ENCODE results near the gene C5orf15. TPM values are rescaled to one million over a fixed set of nuclear protein-coding genes. Genes with fewer than 3 reads are reported as not detected.

C5orf15 gene
- polyA plus RNA-seq (62.7 to 86.9 TPM (median 72.0 TPM) in 3 replicates), polyA minus RNA-seq (19.2 to 41.8 TPM (median 38.2 TPM) in 3 replicates)
- 13.4 TPM for polyA plus RNA-seq (2011; ENCODE audit: low read depth)
- polyA plus RNA-seq (2011; cell fraction: cytosol; rRNA removed), result 31.6 and 45.0 TPM in 2 replicates
- polyA plus RNA-seq (2011; cell fraction: nucleus; rRNA removed), result 118 and 131 TPM in 2 replicates
- 21.7 and 43.0 TPM in 2 replicates for polyA plus RNA-seq (2012; ENCODE audit: low replicate concordance)
- 62.9 TPM for polyA minus RNA-seq (2011; cell fraction: cytosol; rRNA and poly(A)+ RNA removed)
- 34.4 and 67.2 TPM in 2 replicates for polyA minus RNA-seq (2011; cell fraction: nucleus; rRNA and poly(A)+ RNA removed)

DNA sequence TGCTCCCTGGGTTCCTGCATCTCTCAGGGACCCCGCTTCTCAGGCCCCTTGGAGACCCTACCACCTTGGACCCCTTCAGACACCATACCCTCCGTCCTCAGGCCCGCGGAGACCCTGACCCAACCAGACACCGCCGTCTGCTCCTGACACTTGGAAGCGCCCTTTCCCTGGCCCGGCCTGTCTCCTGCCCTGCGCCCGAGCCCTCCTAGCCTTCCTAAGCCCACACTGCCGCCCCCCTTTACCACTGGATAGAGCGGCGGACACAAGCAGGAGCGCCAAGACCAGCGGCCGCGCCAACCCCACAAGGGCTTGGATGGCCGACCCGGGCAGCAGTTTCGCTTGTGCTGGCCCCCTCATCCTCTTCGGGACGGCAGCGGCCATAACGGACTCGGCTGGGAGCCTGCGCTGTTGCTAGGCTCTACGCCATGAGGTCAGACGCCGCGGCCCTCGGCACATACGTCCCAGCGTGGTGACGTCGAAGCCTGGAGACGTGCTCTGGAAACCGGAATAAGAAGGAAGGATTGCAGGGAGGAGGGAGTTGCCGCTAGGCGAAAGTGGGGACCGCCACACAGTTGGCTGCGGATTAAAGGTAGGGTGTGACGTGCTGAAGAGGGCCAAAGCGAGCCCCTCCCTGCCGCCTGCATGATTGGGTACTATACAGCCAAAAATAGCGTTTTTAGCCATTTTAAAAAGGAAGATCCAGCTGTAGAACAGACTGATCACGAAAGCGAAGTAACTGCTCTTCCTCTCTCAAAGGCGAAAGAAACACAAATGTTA is at the start of gene C5orf15:
C5orf15 (minus strand) TSS at position 422 of the 777 bp plus-strand sequence; CDS start at position 381, 41 bp downstream.
- no peaks in the 10 kb centered on the region for H3K27me3 ChIP-seq (ENCODE audit: control insufficient read depth, extremely low read depth, insufficient read depth, low read length)
- peak within 1 kb of the TSS; percentile 83 for H3K27ac ChIP-seq (ENCODE audit: control insufficient read depth, insufficient read depth, low read length)
- no peaks in the 10 kb centered on the region for H3K9me1 ChIP-seq (ENCODE audit: control insufficient read depth, extremely low read depth, insufficient read depth, low read length)
- H3K79me2 ChIP-seq (ENCODE audit: control insufficient read depth, insufficient read depth, low read length), result peaks cover 44% of the 10 kb centered on the region
- H3K9ac ChIP-seq (ENCODE audit: control insufficient read depth, extremely low read depth, insufficient read depth, low read length), result peak within 1 kb of the TSS; percentile 94
- no peak for TF ChIP-seq EZH2 (IDR thresholded peaks at IDR 0.05; ENCODE audit: low read length)
- TF ChIP-seq, protein P1, sequence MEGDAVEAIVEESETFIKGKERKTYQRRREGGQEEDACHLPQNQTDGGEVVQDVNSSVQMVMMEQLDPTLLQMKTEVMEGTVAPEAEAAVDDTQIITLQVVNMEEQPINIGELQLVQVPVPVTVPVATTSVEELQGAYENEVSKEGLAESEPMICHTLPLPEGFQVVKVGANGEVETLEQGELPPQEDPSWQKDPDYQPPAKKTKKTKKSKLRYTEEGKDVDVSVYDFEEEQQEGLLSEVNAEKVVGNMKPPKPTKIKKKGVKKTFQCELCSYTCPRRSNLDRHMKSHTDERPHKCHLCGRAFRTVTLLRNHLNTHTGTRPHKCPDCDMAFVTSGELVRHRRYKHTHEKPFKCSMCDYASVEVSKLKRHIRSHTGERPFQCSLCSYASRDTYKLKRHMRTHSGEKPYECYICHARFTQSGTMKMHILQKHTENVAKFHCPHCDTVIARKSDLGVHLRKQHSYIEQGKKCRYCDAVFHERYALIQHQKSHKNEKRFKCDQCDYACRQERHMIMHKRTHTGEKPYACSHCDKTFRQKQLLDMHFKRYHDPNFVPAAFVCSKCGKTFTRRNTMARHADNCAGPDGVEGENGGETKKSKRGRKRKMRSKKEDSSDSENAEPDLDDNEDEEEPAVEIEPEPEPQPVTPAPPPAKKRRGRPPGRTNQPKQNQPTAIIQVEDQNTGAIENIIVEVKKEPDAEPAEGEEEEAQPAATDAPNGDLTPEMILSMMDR (optimal IDR thresholded peaks at IDR 0.05 in 1 of 3, IDR thresholded peaks at IDR 0.05 in 1 of 3, conservative IDR thresholded peaks at IDR 0.05 in 1 of 3; ENCODE audit: extremely low read depth in 1 of 3, insufficient read depth in 2 of 3, low read length in 3 of 3), result peak in 1 of 3 experiments; percentile 13
- H3K36me3 ChIP-seq (ENCODE audit: control insufficient read depth in 2 of 2, extremely low read depth in 1 of 2, insufficient read depth in 2 of 2, low read length in 2 of 2), result peaks cover 6 to 9% of the 10 kb centered on the region in 2 experiments
- peak; percentile 71 for FAIRE-seq
- peak; percentile 77 for DNase-seq (ENCODE audit: low read depth, low spot score)
- H2AFZ ChIP-seq (ENCODE audit: control insufficient read depth, low read length), result peak within 1 kb of the TSS; percentile 92
- H3K4me3 ChIP-seq (ENCODE audit: control insufficient read depth in 2 of 3, extremely low read depth in 1 of 3, insufficient read depth in 2 of 3, low read depth in 1 of 3, low read length in 3 of 3), result peak within 1 kb of the TSS; percentile 72 to 94 (median 94)
- dilution Hi-C loops (cut with MboI; ENCODE audit: extremely low pct_ligation_motif_present, low sequenced_read_pairs), result no loop called here
- H4K20me1 ChIP-seq (ENCODE audit: control insufficient read depth, extremely low read depth, insufficient read depth, low read length), result no peaks in the 10 kb centered on the region
- H3K4me2 ChIP-seq (ENCODE audit: control insufficient read depth, extremely low read depth, insufficient read depth, low read depth, low read length), result peak within 1 kb of the TSS; percentile 99
- H3K9me3 ChIP-seq (ENCODE audit: control insufficient read depth, low read depth, low read length), result no peaks in the 10 kb centered on the region
- peaks cover 9% of the 10 kb centered on the region for H3K4me1 ChIP-seq (ENCODE audit: control insufficient read depth, extremely low read depth, insufficient read depth, low read length)

- H2AFZ ChIP-seq (ENCODE audit: control insufficient read depth, low read length), result no peak overlapping the region
- dilution Hi-C loops (cut with MboI; ENCODE audit: extremely low pct_ligation_motif_present, low sequenced_read_pairs), result no loop called here
These were observed 39.9 kb upstream of the C5orf15 start for GRCh38 chr5:134008266-134008749.

More at GRCh38 chr5:134008266-134008749, 39.9 kb upstream of the C5orf15 start:
- H3K9me1 ChIP-seq (ENCODE audit: control insufficient read depth, extremely low read depth, insufficient read depth, low read length), result peaks cover 2% of the 10 kb centered on the region
- DNase-seq (ENCODE audit: low read depth, low spot score) (no peak), FAIRE-seq (no peak)
- H3K4me2 ChIP-seq (ENCODE audit: control insufficient read depth, extremely low read depth, insufficient read depth, low read depth, low read length), result no peak overlapping the region
- peaks cover under 1% of the 10 kb centered on the region for H4K20me1 ChIP-seq (ENCODE audit: control insufficient read depth, extremely low read depth, insufficient read depth, low read length)
- H3K79me2 ChIP-seq (ENCODE audit: control insufficient read depth, insufficient read depth, low read length), result peaks cover 18% of the 10 kb centered on the region
- H3K4me1 ChIP-seq (ENCODE audit: control insufficient read depth, extremely low read depth, insufficient read depth, low read length), result peaks cover 9% of the 10 kb centered on the region
- peaks cover 0 to 2% of the 10 kb centered on the region in 2 experiments for H3K36me3 ChIP-seq (ENCODE audit: control insufficient read depth in 2 of 2, extremely low read depth in 1 of 2, insufficient read depth in 2 of 2, low read length in 2 of 2)
- H3K27ac ChIP-seq (ENCODE audit: control insufficient read depth, insufficient read depth, low read length), result no peak overlapping the region
- TF ChIP-seq EZH2 (IDR thresholded peaks at IDR 0.05; ENCODE audit: low read length), result no peak
- TF ChIP-seq, protein P1 (optimal IDR thresholded peaks at IDR 0.05 in 1 of 3, IDR thresholded peaks at IDR 0.05 in 1 of 3, conservative IDR thresholded peaks at IDR 0.05 in 1 of 3; ENCODE audit: extremely low read depth in 1 of 3, insufficient read depth in 2 of 3, low read length in 3 of 3), result no peak
- no peaks in the 10 kb centered on the region for H3K27me3 ChIP-seq (ENCODE audit: control insufficient read depth, extremely low read depth, insufficient read depth, low read length)
- H3K4me3 ChIP-seq (ENCODE audit: control insufficient read depth in 2 of 3, extremely low read depth in 1 of 3, insufficient read depth in 2 of 3, low read depth in 1 of 3, low read length in 3 of 3), result no peak overlapping the region
- H3K9ac ChIP-seq (ENCODE audit: control insufficient read depth, extremely low read depth, insufficient read depth, low read length), result no peak overlapping the region
- H3K9me3 ChIP-seq (ENCODE audit: control insufficient read depth, low read depth, low read length), result no peaks in the 10 kb centered on the region
